CD4-positive, CD25-positive, alpha-beta regulatory T cell (primary cell): ENCODE data around the gene CPTP. TPM values are rescaled to one million over a fixed set of nuclear protein-coding genes. Genes with fewer than 3 reads are reported as not detected.

Source experiments
- ATAC-seq, 2 donors: fragments of 150-1000 bp; cut with Tn5 transposase; one replicate each; pipeline ENCODE4 v1.10.0; 2021; ENCODE audit warnings: low read depth in 2 of 2, moderate number of reproducible peaks in 2 of 2, moderate library complexity in 1 of 2
- DNase-seq, 3 donors: peaks; one replicate each; pipeline versions ENCODE4 v3.0.0 to v3.0.0-alpha.2; 2012 to 2022; ENCODE audit warnings: mixed read lengths in 1 of 3
- H3K27ac ChIP-seq: one replicate; pipeline ENCODE4 v1.7.0; 2013; ENCODE audit warnings: mild to moderate bottlenecking, low read length; ENCODE audit not compliant: insufficient read depth, poor library complexity, severe bottlenecking
- H3K27me3 ChIP-seq: one replicate; pipeline ENCODE4 v1.7.0; 2013; ENCODE audit warnings: low read length; ENCODE audit not compliant: control insufficient read depth, insufficient read depth
- H3K36me3 ChIP-seq: one replicate; pipeline ENCODE4 v1.7.0; 2013; ENCODE audit warnings: mild to moderate bottlenecking, low read length, moderate library complexity; ENCODE audit not compliant: control insufficient read depth, insufficient read depth
- H3K4me1 ChIP-seq: 2 replicates; pipeline ENCODE4 v1.7.0; 2013; ENCODE audit warnings: mild to moderate bottlenecking, low read length; ENCODE audit not compliant: insufficient read depth, control insufficient read depth, poor library complexity, severe bottlenecking
- H3K4me3 ChIP-seq: one replicate; pipeline ENCODE4 v1.7.0; 2013; ENCODE audit warnings: low read depth, mild to moderate bottlenecking, low read length, moderate library complexity
- H3K9me3 ChIP-seq, 2 experiments: 1 replicate in 1 of 2; 2 replicates in 1 of 2; pipeline ENCODE4 v1.7.0; 2013; ENCODE audit warnings: low read length in 2 of 2, mild to moderate bottlenecking in 1 of 2, moderate library complexity in 1 of 2; ENCODE audit not compliant: control insufficient read depth in 2 of 2
- H3K27ac Mint-ChIP-seq, 3 donors: one replicate each; pipeline ENCODE4 v1.8.0; 2020 to 2022; ENCODE audit warnings: mild to moderate bottlenecking in 3 of 3, mixed read lengths in 3 of 3, moderate library complexity in 2 of 3
- H3K27me3 Mint-ChIP-seq: one replicate; pipeline ENCODE4 v1.8.0; 2022; ENCODE audit warnings: mild to moderate bottlenecking, mixed read lengths
- H3K36me3 Mint-ChIP-seq: one replicate; pipeline ENCODE4 v1.8.0; 2020; ENCODE audit warnings: mixed read lengths
- H3K4me1 Mint-ChIP-seq, 4 donors: one replicate each; pipeline ENCODE4 v1.8.0; 2020 to 2022; ENCODE audit warnings: mixed read lengths in 4 of 4, mild to moderate bottlenecking in 1 of 4
- H3K4me3 Mint-ChIP-seq, 4 donors: one replicate each; pipeline ENCODE4 v1.8.0; 2020 to 2022; ENCODE audit warnings: mild to moderate bottlenecking in 4 of 4, mixed read lengths in 4 of 4, moderate library complexity in 3 of 4
- H3K9me3 Mint-ChIP-seq, 7 donors: one replicate each; pipeline ENCODE4 v1.8.0; 2020 to 2022; ENCODE audit warnings: mixed read lengths in 7 of 7, mild to moderate bottlenecking in 3 of 7, moderate library complexity in 2 of 7
- polyA plus RNA-seq, 4 donors: library from polyadenylated mRNA; unstranded; fragments of 300-500 nt; fragmentation: Illumina TruSeq; gene quantifications; one replicate each; pipeline ENCODE4 v1.2.3, GENCODE V29; 2021
- total RNA-seq: library from RNA; stranded (reverse); gene quantifications from one replicate; pipeline ENCODE4 v1.2.3, GENCODE V29; 2022

Gene CPTP
- total and polyA plus RNA-seq, 5 donors from 2014 or later, result 21.4 to 40.1 (median 29.9) TPM

- H3K36me3 ChIP-seq, result peaks cover 30% of the 10 kb centered on the region
- no peaks in the 10 kb centered on the region for H3K27me3 ChIP-seq
- H3K9me3 ChIP-seq, result no peaks in the 10 kb centered on the region
- H3K27ac ChIP-seq, result no peak overlapping the region
- H3K9me3 Mint-ChIP-seq, result no peaks in the 10 kb centered on the region
- DNase-seq (no peak), ATAC-seq (no peak)
- H3K36me3 Mint-ChIP-seq, result peaks cover 5% of the 10 kb centered on the region
- H3K27ac Mint-ChIP-seq, result no peak overlapping the region
- H3K27me3 Mint-ChIP-seq, result no peaks in the 10 kb centered on the region
- H3K4me1 Mint-ChIP-seq, result peaks cover 0 to 49% (median 6%) of the 10 kb centered on the region in 4 donors
- no peak overlapping the region for H3K4me3 ChIP-seq
- peak overlapping the region in 3 of 4 donors; percentile 32 to 61 (median 43) for H3K4me3 Mint-ChIP-seq
- peaks cover 38% of the 10 kb centered on the region for H3K4me1 ChIP-seq
These were observed 3.1 kb upstream of the CPTP start for GRCh38 chr1:1321477-1321876.

DNA sequence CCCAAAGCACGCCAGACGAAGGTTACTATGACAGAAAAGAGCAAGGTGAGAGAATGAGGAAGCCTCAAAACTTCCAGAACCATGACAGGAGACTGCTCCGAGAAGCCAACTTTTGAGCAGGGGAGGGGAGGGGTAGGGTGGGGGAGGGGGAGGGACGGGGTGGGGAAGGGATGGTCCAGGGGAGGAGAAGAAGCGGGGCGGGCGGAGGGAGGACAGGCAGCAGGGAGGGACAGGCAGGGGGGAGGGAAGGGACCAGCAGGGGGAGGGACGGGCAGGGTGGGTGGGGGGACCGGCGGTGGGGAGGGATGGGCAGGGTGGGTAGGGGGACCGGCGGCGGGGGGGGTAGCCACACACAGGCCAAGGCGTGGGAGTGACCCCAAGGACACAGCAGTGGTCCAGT lies 2.2 kb upstream of the CPTP start:
- H3K27ac Mint-ChIP-seq, result peak overlapping the region in 1 of 3 donors; percentile 51
- H3K27ac ChIP-seq, result no peak overlapping the region
- DNase-seq, result no peak
- peak overlapping the region; percentile 33 to 86 (median 72) for H3K4me3 Mint-ChIP-seq
- peaks cover 43% of the 10 kb centered on the region for H3K4me1 ChIP-seq
- peaks cover 5% of the 10 kb centered on the region for H3K36me3 Mint-ChIP-seq
- H3K4me3 ChIP-seq, result no peak overlapping the region
- peaks cover 0 to 54% (median 8%) of the 10 kb centered on the region in 4 donors for H3K4me1 Mint-ChIP-seq
- H3K36me3 ChIP-seq, result peaks cover 28% of the 10 kb centered on the region
- no peak for ATAC-seq
- H3K27me3 Mint-ChIP-seq, result no peaks in the 10 kb centered on the region
- H3K9me3 ChIP-seq, result no peaks in the 10 kb centered on the region
- no peaks in the 10 kb centered on the region for H3K9me3 Mint-ChIP-seq
- no peaks in the 10 kb centered on the region for H3K27me3 ChIP-seq

- no peaks in the 10 kb centered on the region for H3K27me3 Mint-ChIP-seq
- peak overlapping the region; percentile 54 to 92 (median 88) for H3K4me3 Mint-ChIP-seq
- ATAC-seq (no peak), DNase-seq (no peak)
- H3K9me3 ChIP-seq, result no peaks in the 10 kb centered on the region
- no peaks in the 10 kb centered on the region for H3K27me3 ChIP-seq
- no peak overlapping the region for H3K27ac ChIP-seq
- H3K4me1 Mint-ChIP-seq, result peaks cover 0 to 55% (median 8%) of the 10 kb centered on the region in 4 donors
- H3K4me1 ChIP-seq, result peaks cover 43% of the 10 kb centered on the region
- H3K4me3 ChIP-seq, result peak overlapping the region; percentile 13
- H3K9me3 Mint-ChIP-seq, result no peaks in the 10 kb centered on the region
- peaks cover 5% of the 10 kb centered on the region for H3K36me3 Mint-ChIP-seq
- H3K36me3 ChIP-seq, result peaks cover 25% of the 10 kb centered on the region
- H3K27ac Mint-ChIP-seq, result peak overlapping the region; percentile 56 to 91 (median 81)
These were observed 1.6 kb upstream of the CPTP start for GRCh38 chr1:1322952-1323351.

GRCh38 chr1:1324084-1324523 lies 498 bp upstream of the CPTP start:
- H3K27ac Mint-ChIP-seq, result peak overlapping the region in 1 of 3 donors; percentile 41
- DNase-seq (no peak), ATAC-seq (peak in 1 of 2 donors; percentile 16)
- Histone ChIP-seq H3K27ac (peak overlapping the region; percentile 78), H3K36me3 (peaks cover 14% of the 10 kb centered on the region), H3K4me3 (no peak overlapping the region), H3K4me1 (peaks cover 43% of the 10 kb centered on the region), H3K27me3 (no peaks in the 10 kb centered on the region), H3K9me3 (no peaks in the 10 kb centered on the region)
- peaks cover 5% of the 10 kb centered on the region for H3K36me3 Mint-ChIP-seq
- no peaks in the 10 kb centered on the region for H3K9me3 Mint-ChIP-seq
- H3K4me3 Mint-ChIP-seq, result peak overlapping the region in 3 of 4 donors; percentile 70 to 92 (median 89)
- no peaks in the 10 kb centered on the region for H3K27me3 Mint-ChIP-seq
- peaks cover 0 to 54% (median 8%) of the 10 kb centered on the region in 4 donors for H3K4me1 Mint-ChIP-seq

DNA sequence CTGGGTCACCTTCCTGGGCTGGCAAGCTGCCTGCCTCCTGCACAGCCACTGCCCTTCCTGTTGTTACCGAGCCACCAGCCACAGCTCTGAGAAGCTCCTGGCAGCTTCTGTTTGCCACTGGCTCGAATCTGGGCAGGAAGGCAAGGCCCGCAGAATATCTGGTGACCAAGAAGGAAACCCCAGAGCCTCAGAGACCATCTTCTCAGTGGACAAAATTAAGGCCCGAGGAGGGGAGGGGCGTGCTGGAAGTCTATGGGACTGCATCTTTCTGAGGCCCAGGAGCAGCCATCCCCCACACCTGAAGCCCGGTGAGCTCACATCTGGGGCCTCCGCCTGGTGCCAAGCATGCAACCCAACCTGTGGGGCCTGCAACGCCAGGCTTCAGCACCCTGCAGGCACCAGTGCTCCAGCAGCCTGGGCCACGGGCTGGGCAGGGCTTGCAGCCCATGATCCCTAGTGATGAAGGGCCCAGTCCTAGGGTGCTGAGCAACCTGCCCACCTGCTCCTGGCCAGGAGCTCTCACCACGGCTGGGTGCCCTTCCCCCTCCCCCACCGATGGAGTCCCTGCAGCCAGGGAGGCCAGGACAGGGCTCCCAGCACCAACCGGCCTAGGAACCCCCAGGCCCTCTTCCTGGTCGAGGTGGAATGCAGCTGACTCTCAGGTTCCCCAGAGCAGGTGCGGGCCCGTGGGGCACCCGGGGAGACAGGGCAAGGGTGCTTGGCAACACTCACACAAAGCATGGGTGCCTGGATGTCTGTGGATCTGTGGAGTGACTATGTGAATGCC lies 879 bp downstream of the CPTP start:
- H3K27ac ChIP-seq, result peak overlapping the region; percentile 78
- peak overlapping the region; percentile 61 for H3K4me3 ChIP-seq
- H3K36me3 ChIP-seq, result peaks cover 3% of the 10 kb centered on the region
- Mint-ChIP-seq H3K9me3 (no peaks in the 10 kb centered on the region), H3K27me3 (no peaks in the 10 kb centered on the region), H3K27ac (peak overlapping the region in 2 of 3 donors; percentile 12 to 67), H3K4me1 (peaks cover 0 to 45% (median 8%) of the 10 kb centered on the region in 4 donors), H3K4me3 (peak overlapping the region; percentile 75 to 89 (median 83)), H3K36me3 (no peaks in the 10 kb centered on the region)
- H3K4me1 ChIP-seq, result peaks cover 43% of the 10 kb centered on the region
- DNase-seq, result peak in 1 of 3 donors; percentile 49
- ATAC-seq, result no peak
- H3K27me3 ChIP-seq, result no peaks in the 10 kb centered on the region
- no peaks in the 10 kb centered on the region for H3K9me3 ChIP-seq

DNA sequence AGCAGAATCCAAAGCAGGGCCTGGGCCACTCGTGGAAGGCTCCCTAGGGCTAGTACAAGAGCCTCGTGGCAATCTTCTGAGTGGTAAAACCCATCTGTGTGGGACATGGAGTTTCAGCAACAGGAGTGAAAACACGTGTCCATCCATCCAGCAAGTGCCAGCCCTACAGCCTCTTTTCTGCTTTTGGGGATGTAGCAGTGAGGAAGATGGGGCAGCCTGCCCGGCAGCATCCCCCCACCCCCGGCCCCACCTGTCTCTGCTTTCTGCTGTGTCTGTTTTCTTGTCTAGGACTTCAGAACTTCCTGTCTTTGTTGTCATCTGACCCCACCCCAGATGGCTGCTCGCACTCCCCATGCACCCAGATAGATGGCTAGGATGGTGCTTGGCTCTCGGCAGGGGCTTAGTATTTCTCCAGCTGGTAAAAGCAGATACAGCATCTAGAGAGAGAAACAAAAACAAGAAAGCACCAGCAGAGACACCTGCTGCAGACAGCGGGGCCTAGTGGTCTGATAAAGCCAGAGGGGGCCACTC lies 1.5 kb downstream of the CPTP start:
- H3K27me3 Mint-ChIP-seq, result no peaks in the 10 kb centered on the region
- Histone ChIP-seq H3K27ac (peak overlapping the region; percentile 78), H3K4me1 (peaks cover 43% of the 10 kb centered on the region), H3K36me3 (no peaks in the 10 kb centered on the region), H3K4me3 (peak overlapping the region; percentile 61), H3K9me3 (no peaks in the 10 kb centered on the region), H3K27me3 (no peaks in the 10 kb centered on the region)
- H3K36me3 Mint-ChIP-seq, result no peaks in the 10 kb centered on the region
- ATAC-seq (no peak), DNase-seq (peak in 1 of 3 donors; percentile 61)
- H3K4me3 Mint-ChIP-seq, result peak overlapping the region; percentile 75 to 89 (median 83)
- H3K27ac Mint-ChIP-seq, result peak overlapping the region in 2 of 3 donors; percentile 48 to 65
- H3K4me1 Mint-ChIP-seq, result peaks cover 0 to 45% (median 8%) of the 10 kb centered on the region in 4 donors
- H3K9me3 Mint-ChIP-seq, result no peaks in the 10 kb centered on the region

- Histone ChIP-seq H3K36me3 (no peaks in the 10 kb centered on the region), H3K27ac (no peak overlapping the region), H3K4me3 (no peak overlapping the region), H3K9me3 (no peaks in the 10 kb centered on the region), H3K27me3 (no peaks in the 10 kb centered on the region), H3K4me1 (peaks cover 31% of the 10 kb centered on the region)
- Mint-ChIP-seq H3K36me3 (no peaks in the 10 kb centered on the region), H3K4me1 (peaks cover 0 to 36% (median 8%) of the 10 kb centered on the region in 4 donors), H3K27me3 (no peaks in the 10 kb centered on the region), H3K4me3 (peak overlapping the region; percentile 10 to 43 (median 38)), H3K9me3 (no peaks in the 10 kb centered on the region), H3K27ac (no peak overlapping the region)
- ATAC-seq (no peak), DNase-seq (no peak)
These were observed 2.7 kb downstream of the CPTP start for GRCh38 chr1:1327291-1327690.
